ENCODE measurements around the gene VEPH1. TPM values are rescaled to one million over a fixed set of nuclear protein-coding genes. Genes with fewer than 3 reads are reported as not detected.
A peak's percentile ranks its signal among the peaks of the same experiment; 100 is the strongest.

Gene VEPH1
- total RNA-seq, 1 experiment from 2014 or later: 35.1 TPM

DNA sequence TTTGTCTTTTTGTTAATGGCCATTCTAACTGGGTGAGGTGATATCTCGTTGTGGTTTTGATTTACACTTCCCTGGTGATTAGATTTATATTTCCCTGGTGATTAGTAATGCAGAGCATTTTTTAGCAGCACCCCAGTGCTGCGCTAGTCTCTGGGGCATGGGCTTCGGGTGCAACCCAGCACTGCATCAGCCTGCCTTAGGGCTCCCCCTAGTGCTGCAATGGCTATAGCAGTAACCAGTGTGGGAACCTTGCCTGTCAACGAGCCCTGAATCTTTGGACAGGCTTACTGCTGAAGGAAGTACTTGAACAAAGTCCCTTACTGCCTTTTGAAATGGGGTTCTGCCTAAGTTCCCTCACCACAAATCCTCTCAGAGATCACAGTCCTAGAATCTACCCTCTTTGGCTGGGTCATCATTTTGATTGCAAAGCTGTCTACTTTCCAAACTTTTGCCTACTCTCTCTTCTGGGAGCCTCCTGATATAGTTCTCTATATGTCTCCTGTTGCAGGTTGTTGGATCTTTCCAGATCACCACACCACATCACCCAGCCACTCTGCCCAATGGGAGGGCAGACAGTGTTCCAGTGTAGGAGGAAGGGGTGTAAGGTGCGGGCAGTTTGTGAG is 264.0 kb downstream of the VEPH1 start:
- Mint-ChIP-seq H3K4me1 (ENCODE audit: low read depth, unreplicated experiment) (peaks cover 8% of the 10 kb centered on the region), H3K36me3 (ENCODE audit: insufficient read depth, unreplicated experiment) (no peaks in the 10 kb centered on the region), H3K4me3 (ENCODE audit: low read depth, unreplicated experiment) (no peak overlapping the region), H3K27ac (ENCODE audit: unreplicated experiment) (no peak overlapping the region), H3K27me3 (ENCODE audit: unreplicated experiment) (no peaks in the 10 kb centered on the region), H3K9me3 (ENCODE audit: low read depth, unreplicated experiment) (no peaks in the 10 kb centered on the region)
- CTCF ChIA-PET: interaction anchor here (0.9 to 1.0 kb wide), 3 partner anchors 9 to 38 kb away, joined by 3 to 4 read pairs (median 4); no protein-coding TSS in a partner anchor
- TF ChIP-seq, protein P1, sequence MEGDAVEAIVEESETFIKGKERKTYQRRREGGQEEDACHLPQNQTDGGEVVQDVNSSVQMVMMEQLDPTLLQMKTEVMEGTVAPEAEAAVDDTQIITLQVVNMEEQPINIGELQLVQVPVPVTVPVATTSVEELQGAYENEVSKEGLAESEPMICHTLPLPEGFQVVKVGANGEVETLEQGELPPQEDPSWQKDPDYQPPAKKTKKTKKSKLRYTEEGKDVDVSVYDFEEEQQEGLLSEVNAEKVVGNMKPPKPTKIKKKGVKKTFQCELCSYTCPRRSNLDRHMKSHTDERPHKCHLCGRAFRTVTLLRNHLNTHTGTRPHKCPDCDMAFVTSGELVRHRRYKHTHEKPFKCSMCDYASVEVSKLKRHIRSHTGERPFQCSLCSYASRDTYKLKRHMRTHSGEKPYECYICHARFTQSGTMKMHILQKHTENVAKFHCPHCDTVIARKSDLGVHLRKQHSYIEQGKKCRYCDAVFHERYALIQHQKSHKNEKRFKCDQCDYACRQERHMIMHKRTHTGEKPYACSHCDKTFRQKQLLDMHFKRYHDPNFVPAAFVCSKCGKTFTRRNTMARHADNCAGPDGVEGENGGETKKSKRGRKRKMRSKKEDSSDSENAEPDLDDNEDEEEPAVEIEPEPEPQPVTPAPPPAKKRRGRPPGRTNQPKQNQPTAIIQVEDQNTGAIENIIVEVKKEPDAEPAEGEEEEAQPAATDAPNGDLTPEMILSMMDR (IDR thresholded peaks at IDR 0.05; ENCODE audit: unreplicated experiment): peak; percentile 97
- peak; percentile 93 for DNase-seq
- BruUV-seq (replicated peaks): no TSS peak
- intact Hi-C loops (cut with micrococcal nuclease; ENCODE audit: unreplicated experiment): loop anchor here (1.0 to 5.0 kb wide), 2 partner anchors 35 to 78 kb away; no protein-coding TSS in a partner anchor

DNA sequence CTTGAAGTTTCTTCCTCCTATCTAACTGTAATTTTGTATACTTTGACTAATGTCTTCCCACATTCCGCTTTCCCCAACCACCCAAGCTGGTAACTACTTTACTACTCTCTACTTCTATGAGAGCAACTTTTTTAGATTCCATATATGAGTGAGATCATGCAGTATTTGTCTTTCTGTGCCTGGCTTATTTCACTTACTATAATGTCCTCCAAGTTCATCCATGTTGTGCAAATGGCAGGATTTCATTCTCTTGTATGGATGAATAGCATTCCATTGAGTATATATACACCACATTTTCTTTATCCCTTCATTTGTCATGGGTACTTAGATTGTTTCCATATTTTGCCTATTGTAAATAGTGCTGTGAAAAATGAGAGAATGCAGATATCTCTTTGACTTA is 264.8 kb downstream of the VEPH1 start:
- DNase-seq: no peak
- no peaks in the 10 kb centered on the region for H3K9me3 Mint-ChIP-seq (ENCODE audit: low read depth, unreplicated experiment)
- intact Hi-C loops (cut with micrococcal nuclease; ENCODE audit: unreplicated experiment): loop anchor here (5.0 kb wide), 1 partner anchor 79 kb away; no protein-coding TSS in a partner anchor
- CTCF ChIA-PET: no interaction called here
- no TSS peak for BruUV-seq (replicated peaks)
- no peak overlapping the region for H3K4me3 Mint-ChIP-seq (ENCODE audit: low read depth, unreplicated experiment)
- H3K27me3 Mint-ChIP-seq (ENCODE audit: unreplicated experiment): no peaks in the 10 kb centered on the region
- H3K36me3 Mint-ChIP-seq (ENCODE audit: insufficient read depth, unreplicated experiment): no peaks in the 10 kb centered on the region
- H3K4me1 Mint-ChIP-seq (ENCODE audit: low read depth, unreplicated experiment): peaks cover 8% of the 10 kb centered on the region
- no peak overlapping the region for H3K27ac Mint-ChIP-seq (ENCODE audit: unreplicated experiment)
- TF ChIP-seq, protein P1 (IDR thresholded peaks at IDR 0.05; ENCODE audit: unreplicated experiment): no peak

DNA sequence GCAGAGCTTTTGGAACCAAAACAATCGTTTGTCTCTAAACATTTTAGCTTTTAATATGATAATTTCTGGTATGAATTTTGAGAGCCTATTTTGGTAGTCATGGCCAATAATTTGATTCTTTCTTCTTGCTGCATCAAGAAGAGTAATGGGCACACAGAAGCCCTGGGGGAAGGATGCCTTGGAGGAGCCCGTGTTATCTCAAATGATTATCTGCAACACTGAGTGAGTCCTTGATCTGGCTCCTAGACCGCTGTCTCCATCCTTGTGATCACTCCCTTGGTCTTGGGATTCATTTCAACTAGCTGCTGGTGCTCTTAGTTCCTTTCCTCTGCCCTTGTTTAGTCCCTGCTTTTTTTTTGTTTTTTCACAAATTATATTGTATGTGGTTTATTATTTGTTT is 265.3 kb downstream of the VEPH1 start:
- Mint-ChIP-seq H3K36me3 (ENCODE audit: insufficient read depth, unreplicated experiment) (no peaks in the 10 kb centered on the region), H3K9me3 (ENCODE audit: low read depth, unreplicated experiment) (no peaks in the 10 kb centered on the region), H3K27ac (ENCODE audit: unreplicated experiment) (no peak overlapping the region), H3K4me3 (ENCODE audit: low read depth, unreplicated experiment) (no peak overlapping the region), H3K27me3 (ENCODE audit: unreplicated experiment) (no peaks in the 10 kb centered on the region), H3K4me1 (ENCODE audit: low read depth, unreplicated experiment) (peaks cover 8% of the 10 kb centered on the region)
- BruUV-seq (replicated peaks): no TSS peak
- no peak for DNase-seq
- TF ChIP-seq, protein P1 (IDR thresholded peaks at IDR 0.05; ENCODE audit: unreplicated experiment): no peak
- CTCF ChIA-PET: interaction anchor here (0.5 kb wide), 1 partner anchor 872 kb away, joined by 3 read pairs; the partner anchor contains the start of gene RSRC1
- intact Hi-C loops (cut with micrococcal nuclease; ENCODE audit: unreplicated experiment): loop anchor here (5.0 kb wide), 1 partner anchor 79 kb away; no protein-coding TSS in a partner anchor

DNA sequence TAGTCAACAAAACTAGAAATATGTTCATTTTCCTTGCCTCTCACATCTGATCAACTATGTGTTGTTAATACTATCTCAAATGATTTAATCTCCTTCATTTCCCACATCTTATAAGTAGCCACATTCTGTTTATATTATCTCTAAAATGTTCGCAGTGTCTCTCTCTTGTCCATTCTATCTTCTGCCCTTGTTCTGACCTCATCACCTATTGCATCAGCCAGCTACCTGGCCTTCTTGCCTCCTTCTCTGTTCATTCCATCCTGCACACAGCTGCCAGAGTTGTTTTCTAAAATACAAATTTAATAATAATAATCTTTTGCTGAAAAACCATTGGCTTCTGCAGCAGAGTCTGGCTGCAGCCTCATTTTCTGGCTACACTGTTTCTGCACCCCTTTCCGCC is 267.9 kb downstream of the VEPH1 start:
- H3K4me3 Mint-ChIP-seq (ENCODE audit: low read depth, unreplicated experiment): no peak overlapping the region
- no peak for DNase-seq
- TF ChIP-seq, protein P1 (IDR thresholded peaks at IDR 0.05; ENCODE audit: unreplicated experiment): no peak
- intact Hi-C loops (cut with micrococcal nuclease; ENCODE audit: unreplicated experiment): loop anchor here (5.0 kb wide), 1 partner anchor 82 kb away; no protein-coding TSS in a partner anchor
- H3K9me3 Mint-ChIP-seq (ENCODE audit: low read depth, unreplicated experiment): no peaks in the 10 kb centered on the region
- no peaks in the 10 kb centered on the region for H3K27me3 Mint-ChIP-seq (ENCODE audit: unreplicated experiment)
- CTCF ChIA-PET: no interaction called here
- H3K36me3 Mint-ChIP-seq (ENCODE audit: insufficient read depth, unreplicated experiment): no peaks in the 10 kb centered on the region
- no TSS peak for BruUV-seq (replicated peaks)
- peaks cover 8% of the 10 kb centered on the region for H3K4me1 Mint-ChIP-seq (ENCODE audit: low read depth, unreplicated experiment)
- no peak overlapping the region for H3K27ac Mint-ChIP-seq (ENCODE audit: unreplicated experiment)
